HEK293 (cell line): ENCODE results near the gene KCND2.

ENCODE experiments used
- CTCF ChIA-PET: fragments of 350-600 bp; formaldehyde crosslinking; extraction: SDS; loops from one replicate; lab custom pipeline; 2021; ENCODE audit warnings: antibody characterized with exemption; lab: Yijun Ruan, JAX
- POLR2A ChIA-PET: fragments of 300-600 bp; formaldehyde crosslinking; extraction: SDS; loops from one replicate; lab custom pipeline; 2020; ENCODE audit warnings: antibody characterized with exemption, inconsistent platforms; lab: Yijun Ruan, JAX
- H3K27ac ChIP-seq: fragments of 200-500 bp; sonication (Bioruptor generic); 2 replicates; pipeline ENCODE4 v1.5.1; 2014; ENCODE audit warnings: low read depth, low read length, control low read depth, inconsistent platforms; ENCODE audit errors: extremely low read depth
- H3K36me3 ChIP-seq, 2 experiments: fragments of 200-500 bp in 1 of 2; sonication (Bioruptor generic) in 1 of 2; 1 replicate in 1 of 2; 2 replicates in 1 of 2; pipeline ENCODE4 v1.5.1; 2014 to 2017; ENCODE audit warnings: inconsistent platforms in 2 of 2, low read length in 2 of 2; ENCODE audit not compliant: control insufficient read depth in 2 of 2, insufficient read depth in 1 of 2
- H3K4me1 ChIP-seq: fragments of 200-500 bp; sonication (Bioruptor generic); 2 replicates; pipeline ENCODE4 v1.5.1; 2014; ENCODE audit warnings: mild to moderate bottlenecking, low read length, inconsistent platforms; ENCODE audit not compliant: control insufficient read depth, insufficient read depth
- H3K4me3 ChIP-seq: 2 replicates; pipeline ENCODE4 v1.5.1; 2011; ENCODE audit warnings: low read depth, mild to moderate bottlenecking, control low read depth, low read length, moderate library complexity
- H3K9me3 ChIP-seq: fragments of 200-500 bp; sonication (Bioruptor generic); 2 replicates; pipeline ENCODE4 v1.5.1; 2014; ENCODE audit warnings: low read depth, low read length, inconsistent platforms; ENCODE audit not compliant: control insufficient read depth, insufficient read depth
- IKZF3 ChIP-seq: fragments of 450-650 bp; IDR thresholded peaks from 2 replicates; pipeline ENCODE4 v1.5.0; 2018; ENCODE audit warnings: missing biosample characterization, mild to moderate bottlenecking, missing genetic modification characterization, moderate library complexity
- KLF17 ChIP-seq: fragments of 450-650 bp; formaldehyde crosslinking; IDR thresholded peaks from 2 replicates; pipeline ENCODE4 v1.5.1; 2016; ENCODE audit warnings: missing biosample characterization, missing genetic modification characterization
- OVOL3 ChIP-seq: fragments of 450-650 bp; formaldehyde crosslinking; IDR thresholded peaks from 2 replicates; pipeline ENCODE4 v1.5.1; 2016; ENCODE audit warnings: missing biosample characterization, missing genetic modification characterization
- PRDM1 ChIP-seq: fragments of 450-650 bp; formaldehyde crosslinking; IDR thresholded peaks from 2 replicates; pipeline ENCODE4; 2016; ENCODE audit warnings: missing biosample characterization, missing genetic modification characterization
- TCF7L2 ChIP-seq: IDR thresholded peaks from 2 replicates; pipeline ENCODE4 v1.6.1; 2011; ENCODE audit warnings: low read depth, mild to moderate bottlenecking, inconsistent platforms, low read length, moderate library complexity, borderline replicate concordance
- WT1 ChIP-seq: fragments of 450-650 bp; formaldehyde crosslinking; IDR thresholded peaks from 2 replicates; pipeline ENCODE4 v1.5.1; 2016; ENCODE audit warnings: missing biosample characterization, missing genetic modification characterization
- ZBTB10 ChIP-seq: fragments of 450-650 bp; formaldehyde crosslinking; IDR thresholded peaks from 2 replicates; pipeline ENCODE4 v1.5.1; 2016; ENCODE audit warnings: missing biosample characterization, missing genetic modification characterization
- ZFP3 ChIP-seq: fragments of 450-650 bp; formaldehyde crosslinking; IDR thresholded peaks from 2 replicates; pipeline ENCODE4 v1.5.1; 2016; ENCODE audit warnings: low read depth, missing biosample characterization, missing genetic modification characterization
- ZNF214 ChIP-seq: fragments of 450-650 bp; formaldehyde crosslinking; IDR thresholded peaks from 2 replicates; pipeline ENCODE4 v1.5.1; 2017; ENCODE audit warnings: missing biosample characterization, mild to moderate bottlenecking, missing genetic modification characterization, borderline replicate concordance
- ZNF221 ChIP-seq: fragments of 450-650 bp; formaldehyde crosslinking; IDR thresholded peaks from 2 replicates; pipeline ENCODE4 v1.5.1; 2017; ENCODE audit warnings: missing biosample characterization, missing genetic modification characterization, borderline replicate concordance
- ZNF239 ChIP-seq: fragments of 450-650 bp; formaldehyde crosslinking; IDR thresholded peaks from 2 replicates; pipeline ENCODE4 v1.5.1; 2016; ENCODE audit warnings: missing biosample characterization, missing genetic modification characterization
- ZNF266 ChIP-seq: fragments of 450-650 bp; formaldehyde crosslinking; IDR thresholded peaks from 2 replicates; pipeline ENCODE4 v1.5.1; 2016; ENCODE audit warnings: missing biosample characterization, missing genetic modification characterization, low read depth
- ZNF341 ChIP-seq: fragments of 450-650 bp; formaldehyde crosslinking; IDR thresholded peaks from 2 replicates; pipeline ENCODE4; 2016; ENCODE audit warnings: low read depth, missing biosample characterization, missing genetic modification characterization
- ZNF398 ChIP-seq: fragments of 450-650 bp; formaldehyde crosslinking; IDR thresholded peaks from 2 replicates; pipeline ENCODE4 v1.5.1; 2017; ENCODE audit warnings: missing biosample characterization, missing genetic modification characterization
- ZNF416 ChIP-seq: fragments of 450-650 bp; formaldehyde crosslinking; IDR thresholded peaks from 2 replicates; pipeline ENCODE4 v1.5.1; 2016; ENCODE audit warnings: missing biosample characterization, missing genetic modification characterization
- ZNF423 ChIP-seq: fragments of 450-650 bp; formaldehyde crosslinking; IDR thresholded peaks from 2 replicates; pipeline ENCODE4 v1.5.1; 2016; ENCODE audit warnings: missing biosample characterization, missing genetic modification characterization
- ZNF521 ChIP-seq: fragments of 450-650 bp; formaldehyde crosslinking; IDR thresholded peaks from 2 replicates; pipeline ENCODE4 v1.5.1; 2017; ENCODE audit warnings: missing biosample characterization, mild to moderate bottlenecking, missing genetic modification characterization
- ZNF621 ChIP-seq: fragments of 450-650 bp; formaldehyde crosslinking; IDR thresholded peaks from 2 replicates; pipeline ENCODE4 v1.5.1; 2017; ENCODE audit warnings: missing biosample characterization, missing genetic modification characterization
- ZNF645 ChIP-seq: fragments of 450-650 bp; formaldehyde crosslinking; IDR thresholded peaks from 2 replicates; pipeline ENCODE4; 2016; ENCODE audit warnings: missing biosample characterization, missing genetic modification characterization
- ZNF677 ChIP-seq: fragments of 450-650 bp; IDR thresholded peaks from 2 replicates; pipeline ENCODE4 v1.5.0; 2018; ENCODE audit warnings: missing biosample characterization, mild to moderate bottlenecking, missing genetic modification characterization, moderate library complexity
- ZNF76 ChIP-seq: fragments of 450-650 bp; formaldehyde crosslinking; IDR thresholded peaks from 2 replicates; pipeline ENCODE4; 2016; ENCODE audit warnings: low read depth, missing biosample characterization, missing genetic modification characterization, borderline replicate concordance
- ZSCAN23 ChIP-seq: fragments of 450-650 bp; formaldehyde crosslinking; IDR thresholded peaks from 2 replicates; pipeline ENCODE4 v1.5.1; 2016; ENCODE audit warnings: missing biosample characterization, missing genetic modification characterization
- TF ChIP-seq, protein P1 (sequence below): fragments of 450-650 bp; formaldehyde crosslinking; IDR thresholded peaks from 2 replicates; pipeline ENCODE4 v1.5.1; 2017; ENCODE audit warnings: missing biosample characterization, missing genetic modification characterization

KCND2 gene

GRCh38 chr7:120400806-120401455, 128.0 kb downstream of the KCND2 start:
- H3K4me3 ChIP-seq: no peak overlapping the region
- no peak overlapping the region for H3K27ac ChIP-seq
- no peaks in the 10 kb centered on the region for H3K9me3 ChIP-seq
- H3K36me3 ChIP-seq: no peaks in the 10 kb centered on the region
- no peak for TF ChIP-seq ZNF621
- no peak for TF ChIP-seq ZSCAN23 (tag by site-specific recombination)
- no peak for TF ChIP-seq ZNF677
- no peak for TF ChIP-seq WT1 (tag by site-specific recombination)
- no peak for TF ChIP-seq ZNF423
- ChIA-PET POLR2A (no interaction called here), CTCF (no interaction called here)
- H3K4me1 ChIP-seq: no peaks in the 10 kb centered on the region

GRCh38 chr7:120402079-120402767, 129.2 kb downstream of the KCND2 start:
- Histone ChIP-seq H3K4me1 (no peaks in the 10 kb centered on the region), H3K36me3 (no peaks in the 10 kb centered on the region), H3K27ac (no peak overlapping the region), H3K9me3 (no peaks in the 10 kb centered on the region), H3K4me3 (no peak overlapping the region)
- CTCF ChIA-PET: interaction anchor here (0.7 kb wide), 1 partner anchor 706 kb away, joined by 3 read pairs; no protein-coding TSS in a partner anchor
- TF ChIP-seq ZNF214 (tag by site-specific recombination): no peak
- TF ChIP-seq WT1 (tag by site-specific recombination): no peak
- TF ChIP-seq, protein P1, sequence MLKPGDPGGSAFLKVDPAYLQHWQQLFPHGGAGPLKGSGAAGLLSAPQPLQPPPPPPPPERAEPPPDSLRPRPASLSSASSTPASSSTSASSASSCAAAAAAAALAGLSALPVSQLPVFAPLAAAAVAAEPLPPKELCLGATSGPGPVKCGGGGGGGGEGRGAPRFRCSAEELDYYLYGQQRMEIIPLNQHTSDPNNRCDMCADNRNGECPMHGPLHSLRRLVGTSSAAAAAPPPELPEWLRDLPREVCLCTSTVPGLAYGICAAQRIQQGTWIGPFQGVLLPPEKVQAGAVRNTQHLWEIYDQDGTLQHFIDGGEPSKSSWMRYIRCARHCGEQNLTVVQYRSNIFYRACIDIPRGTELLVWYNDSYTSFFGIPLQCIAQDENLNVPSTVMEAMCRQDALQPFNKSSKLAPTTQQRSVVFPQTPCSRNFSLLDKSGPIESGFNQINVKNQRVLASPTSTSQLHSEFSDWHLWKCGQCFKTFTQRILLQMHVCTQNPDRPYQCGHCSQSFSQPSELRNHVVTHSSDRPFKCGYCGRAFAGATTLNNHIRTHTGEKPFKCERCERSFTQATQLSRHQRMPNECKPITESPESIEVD (tag by site-specific recombination): no peak
- no peak for TF ChIP-seq ZNF341 (tag by site-specific recombination)
- TF ChIP-seq ZBTB10: no peak
- TF ChIP-seq ZNF76 (tag by site-specific recombination): no peak
- TF ChIP-seq ZNF239 (tag by site-specific recombination): no peak
- TF ChIP-seq ZNF398 (tag by site-specific recombination): no peak
- TF ChIP-seq IKZF3: no peak
- no peak for TF ChIP-seq OVOL3 (tag by site-specific recombination)
- TF ChIP-seq PRDM1 (tag by site-specific recombination): no peak
- TF ChIP-seq ZNF266 (tag by site-specific recombination): no peak
- TF ChIP-seq ZFP3: no peak
- TF ChIP-seq TCF7L2: no peak
- TF ChIP-seq ZNF221 (tag by site-specific recombination): no peak
- TF ChIP-seq ZNF645: no peak
- TF ChIP-seq ZNF521 (tag by site-specific recombination): no peak
- no peak for TF ChIP-seq ZNF416
- TF ChIP-seq KLF17 (tag by site-specific recombination): no peak
- POLR2A ChIA-PET: no interaction called here
